Activated naive CD4-positive, alpha-beta T cell treated with anti-CD3 and anti-CD28 coated beads for 36 hours (primary cell): ENCODE data around the gene CA7. TPM values are rescaled to one million over a fixed set of nuclear protein-coding genes. Genes with fewer than 3 reads are reported as not detected.
"Not testable (repeated sequence)": the region's sequence is repeated elsewhere in the genome, so short reads cannot be mapped to it uniquely, and the experiment has no call there.

ENCODE experiments used
- CTCF ChIA-PET: fragments of 350-600 bp; sonication (Branson Sonifier 250); formaldehyde crosslinking; loops from one replicate; lab custom pipeline; 2021; ENCODE audit warnings: antibody characterized with exemption; lab: Charles Lee
- DNase-seq: peaks from one replicate; pipeline ENCODE4 v3.0.0-alpha.2; 2020
- H3K27ac Mint-ChIP-seq: one replicate; pipeline ENCODE4 v1.8.0; 2021; ENCODE audit warnings: mild to moderate bottlenecking, mixed read lengths
- H3K27me3 Mint-ChIP-seq: one replicate; pipeline ENCODE4 v1.8.0; 2021; ENCODE audit warnings: low read depth, mixed read lengths
- H3K36me3 Mint-ChIP-seq: one replicate; pipeline ENCODE4 v1.8.0; 2021; ENCODE audit warnings: low read depth, mixed read lengths
- H3K4me1 Mint-ChIP-seq: one replicate; pipeline ENCODE4 v1.8.0; 2021; ENCODE audit warnings: low read depth, mixed read lengths
- H3K4me3 Mint-ChIP-seq: one replicate; pipeline ENCODE4 v1.8.0; 2021; ENCODE audit warnings: mild to moderate bottlenecking, moderate library complexity, mixed read lengths
- H3K9me3 Mint-ChIP-seq: one replicate; pipeline ENCODE4 v1.8.0; 2021; ENCODE audit warnings: mixed read lengths
- intact Hi-C: fragments of 100-400 bp; cut with micrococcal nuclease; formaldehyde crosslinking; loops from one replicate; pipeline ENCODE4 v1.15.1; 2023
- total RNA-seq, 2 experiments: library from RNA; stranded (reverse); gene quantifications; one replicate each; pipeline ENCODE4 v1.2.3, GENCODE V29; 2021

The CA7 gene
- total RNA-seq, 2 experiments from 2014 or later = not detected

DNA sequence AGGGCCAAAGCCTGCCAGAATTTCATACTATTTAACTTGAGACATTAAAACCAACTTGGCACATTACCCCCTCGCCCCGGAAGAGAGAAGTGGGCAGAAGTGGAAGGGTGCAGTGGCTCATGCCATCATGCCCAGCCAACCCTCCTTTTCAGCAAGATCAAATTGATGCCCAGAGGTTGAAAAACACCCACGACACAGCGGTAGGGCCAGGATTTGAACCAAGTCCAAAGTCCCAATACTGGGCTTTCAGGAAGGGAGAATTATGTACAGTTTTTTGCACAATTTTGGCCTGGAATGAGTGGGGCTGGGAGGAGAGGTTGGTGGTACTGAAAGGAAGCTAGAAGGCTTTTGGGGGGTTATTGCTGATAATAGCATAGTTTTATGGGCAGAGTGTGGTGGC is 47.1 kb downstream of the CA7 start:
- DNase-seq = no peak
- H3K27me3 Mint-ChIP-seq = no peaks in the 10 kb centered on the region
- no peaks in the 10 kb centered on the region for H3K9me3 Mint-ChIP-seq
- CTCF ChIA-PET = interaction anchor here (1.6 to 6.9 kb wide), 4 partner anchors 19 to 61 kb away, joined by 4 to 44 read pairs (median 6); partner anchors contain the start of gene NAE1
- peaks cover 25% of the 10 kb centered on the region for H3K4me1 Mint-ChIP-seq
- H3K36me3 Mint-ChIP-seq = peaks cover 16% of the 10 kb centered on the region
- no peak overlapping the region for H3K4me3 Mint-ChIP-seq
- intact Hi-C loops = no loop called here
- H3K27ac Mint-ChIP-seq = no peak overlapping the region

DNA sequence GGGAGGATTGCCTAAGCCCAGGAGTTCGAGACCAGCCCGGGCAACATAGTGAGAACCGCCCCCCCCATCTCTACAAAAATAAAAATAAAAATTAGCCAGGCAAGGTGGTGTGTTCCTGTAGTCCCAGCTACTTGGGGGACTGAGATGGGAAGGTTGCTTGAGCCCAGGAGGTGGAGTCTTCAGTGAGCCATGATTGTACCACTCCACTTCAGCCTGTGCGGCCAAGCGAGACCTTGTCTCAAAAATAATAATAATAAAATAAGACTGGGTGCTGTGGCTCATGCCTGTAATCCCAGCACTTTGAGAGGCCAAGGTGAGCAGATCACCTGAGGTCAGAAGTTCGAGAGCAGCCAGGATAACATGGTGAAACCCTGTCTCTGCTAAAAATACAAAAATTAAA is 47.6 kb downstream of the CA7 start:
- H3K27ac Mint-ChIP-seq = no peak overlapping the region
- H3K9me3 Mint-ChIP-seq = no peaks in the 10 kb centered on the region
- CTCF ChIA-PET = interaction anchor here (0.9 to 6.9 kb wide), 9 partner anchors 10 to 61 kb away, joined by 3 to 44 read pairs (median 6); partner anchors contain the start of genes NAE1 and PDP2
- peaks cover 23% of the 10 kb centered on the region for H3K4me1 Mint-ChIP-seq
- H3K36me3 Mint-ChIP-seq = peaks cover 12% of the 10 kb centered on the region
- DNase-seq = no peak
- intact Hi-C loops = no loop called here
- H3K27me3 Mint-ChIP-seq = no peaks in the 10 kb centered on the region
- no peak overlapping the region for H3K4me3 Mint-ChIP-seq

DNA sequence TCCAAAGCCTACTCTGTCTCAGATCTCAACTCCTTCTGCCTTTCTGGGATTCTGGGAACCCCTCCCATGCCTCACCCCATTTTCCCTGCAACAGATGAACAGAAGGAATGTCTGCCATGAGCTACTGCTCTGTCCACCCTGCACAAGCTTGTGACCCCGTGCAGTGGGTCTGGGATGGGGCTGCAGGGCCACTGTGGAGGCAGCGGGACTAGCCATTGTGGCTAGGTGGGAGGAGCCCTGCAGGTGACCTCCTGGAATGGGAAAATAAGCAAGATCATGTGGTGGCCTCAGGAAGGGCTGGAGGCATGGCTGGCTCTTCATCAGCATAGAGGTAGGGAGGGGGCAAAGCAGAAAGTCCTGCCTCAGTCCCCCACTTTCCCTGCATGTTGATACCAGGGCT is 49.8 kb downstream of the CA7 start:
- H3K27ac Mint-ChIP-seq = no peak overlapping the region
- CTCF ChIA-PET = interaction anchor here (1.2 to 6.9 kb wide), 6 partner anchors 11 to 258 kb away, joined by 3 to 44 read pairs (median 8); partner anchors contain the start of gene PDP2
- H3K4me1 Mint-ChIP-seq = peaks cover 8% of the 10 kb centered on the region
- peaks cover 3% of the 10 kb centered on the region for H3K36me3 Mint-ChIP-seq
- DNase-seq = no peak
- no peaks in the 10 kb centered on the region for H3K27me3 Mint-ChIP-seq
- H3K9me3 Mint-ChIP-seq = no peaks in the 10 kb centered on the region
- H3K4me3 Mint-ChIP-seq = no peak overlapping the region
- intact Hi-C loops = loop anchor here (2.0 kb wide), 3 partner anchors 53 to 121 kb away; no protein-coding TSS in a partner anchor

DNA sequence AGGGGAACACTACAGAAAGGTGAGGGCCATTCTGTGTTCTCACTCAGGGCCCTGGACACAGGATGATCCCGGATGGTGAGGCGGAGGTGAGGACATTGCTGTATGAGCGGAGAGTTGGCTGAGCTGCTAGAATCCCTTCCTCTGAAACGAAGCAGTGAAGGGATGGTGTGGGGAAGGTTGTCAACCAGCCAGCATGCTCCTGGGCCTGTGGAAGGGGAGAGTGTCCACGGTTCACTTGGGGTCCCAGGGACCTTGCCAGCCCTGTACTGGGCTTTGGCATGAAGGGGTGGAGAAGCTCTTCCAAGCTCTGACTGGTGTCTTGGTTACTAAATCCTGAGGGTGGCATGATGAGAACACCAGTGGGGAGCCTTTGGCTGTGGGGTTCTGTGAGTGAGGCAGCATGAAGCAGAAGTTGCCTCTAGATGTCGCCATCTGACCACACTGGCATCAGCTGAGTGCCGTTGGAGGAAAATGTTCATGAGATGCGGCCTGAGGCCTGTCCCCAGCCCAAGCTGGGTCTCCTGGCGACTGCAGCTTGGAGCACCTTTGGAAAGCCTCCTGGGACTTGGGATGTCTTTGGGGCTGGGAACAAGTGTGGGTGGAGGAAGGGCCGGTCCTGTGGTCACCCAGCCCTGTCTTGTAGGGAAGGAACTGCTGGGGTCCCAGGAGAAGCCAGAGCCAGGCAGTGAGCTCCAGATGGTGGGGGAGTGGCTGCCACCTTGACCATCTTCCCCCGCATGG is 50.9 kb downstream of the CA7 start:
- CTCF ChIA-PET = interaction anchor here (0.6 to 6.9 kb wide), 14 partner anchors 10 to 172 kb away, joined by 3 to 44 read pairs (median 4); partner anchors contain the start of genes CDH16 and PDP2
- H3K27ac Mint-ChIP-seq = no peak overlapping the region
- intact Hi-C loops = loop anchor here (1.0 to 2.0 kb wide), 4 partner anchors 33 to 120 kb away; no protein-coding TSS in a partner anchor

DNA sequence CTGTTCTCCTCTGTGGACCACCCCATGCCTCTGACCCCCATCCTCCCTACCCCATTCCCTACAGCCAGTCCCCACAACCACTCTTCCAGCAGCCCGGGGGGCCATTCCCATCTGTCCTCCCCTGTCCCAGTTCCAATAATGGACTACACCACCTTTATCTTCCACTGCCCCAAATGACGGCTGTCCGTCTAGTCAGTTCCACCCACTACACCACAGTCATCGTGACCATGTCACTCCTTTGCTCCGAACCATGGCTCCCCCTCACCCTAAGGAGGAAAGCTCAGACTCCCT is 51.4 kb downstream of the CA7 start:
- H3K4me3 Mint-ChIP-seq = no peak overlapping the region
- DNase-seq = no peak
- CTCF ChIA-PET = interaction anchor here (0.6 to 6.9 kb wide), 12 partner anchors 9 to 158 kb away, joined by 3 to 44 read pairs (median 4); partner anchors contain the start of genes CDH16 and PDP2
- H3K4me1 Mint-ChIP-seq = peaks cover 8% of the 10 kb centered on the region
- no peaks in the 10 kb centered on the region for H3K27me3 Mint-ChIP-seq
- intact Hi-C loops = loop anchor here (1.0 to 2.0 kb wide), 4 partner anchors 33 to 119 kb away; no protein-coding TSS in a partner anchor
- H3K27ac Mint-ChIP-seq = no peak overlapping the region
- peaks cover 3% of the 10 kb centered on the region for H3K36me3 Mint-ChIP-seq
- H3K9me3 Mint-ChIP-seq = no peaks in the 10 kb centered on the region

More for the DNA sequence above, 50.9 kb downstream of the CA7 start:
- Mint-ChIP-seq H3K27me3 (no peaks in the 10 kb centered on the region), H3K9me3 (no peaks in the 10 kb centered on the region), H3K4me1 (peaks cover 8% of the 10 kb centered on the region), H3K4me3 (no peak overlapping the region), H3K36me3 (peaks cover 3% of the 10 kb centered on the region)
- peak; percentile 81 for DNase-seq

DNA sequence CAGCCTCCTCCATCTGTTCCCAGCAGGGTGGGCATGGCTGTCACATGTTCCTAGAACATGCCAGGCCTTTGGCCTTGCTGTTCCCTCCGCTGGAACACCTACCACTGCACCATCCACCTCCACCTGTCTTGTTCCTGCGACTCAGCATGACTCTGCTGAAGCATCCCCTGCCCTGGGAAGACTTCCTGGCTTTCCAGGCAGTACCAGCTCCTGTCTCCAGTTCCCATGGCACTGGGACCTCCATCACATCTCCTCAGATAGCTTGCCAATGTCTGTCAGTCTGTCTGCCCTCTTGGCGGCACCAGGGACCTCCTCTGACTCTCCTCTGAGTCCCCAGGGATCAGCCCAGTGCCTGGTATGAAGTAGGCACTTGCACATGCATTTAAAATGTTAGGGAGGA is 51.8 kb downstream of the CA7 start:
- no peaks in the 10 kb centered on the region for H3K9me3 Mint-ChIP-seq
- no peak for DNase-seq
- intact Hi-C loops = loop anchor here (1.0 to 2.0 kb wide), 4 partner anchors 32 to 119 kb away; no protein-coding TSS in a partner anchor
- H3K27ac Mint-ChIP-seq = no peak overlapping the region
- no peaks in the 10 kb centered on the region for H3K27me3 Mint-ChIP-seq
- peaks cover 3% of the 10 kb centered on the region for H3K36me3 Mint-ChIP-seq
- no peak overlapping the region for H3K4me3 Mint-ChIP-seq
- H3K4me1 Mint-ChIP-seq = peaks cover 8% of the 10 kb centered on the region
- CTCF ChIA-PET = interaction anchor here (0.6 to 6.9 kb wide), 7 partner anchors 9 to 57 kb away, joined by 3 to 44 read pairs (median 6); partner anchors contain the start of gene CDH16

DNA sequence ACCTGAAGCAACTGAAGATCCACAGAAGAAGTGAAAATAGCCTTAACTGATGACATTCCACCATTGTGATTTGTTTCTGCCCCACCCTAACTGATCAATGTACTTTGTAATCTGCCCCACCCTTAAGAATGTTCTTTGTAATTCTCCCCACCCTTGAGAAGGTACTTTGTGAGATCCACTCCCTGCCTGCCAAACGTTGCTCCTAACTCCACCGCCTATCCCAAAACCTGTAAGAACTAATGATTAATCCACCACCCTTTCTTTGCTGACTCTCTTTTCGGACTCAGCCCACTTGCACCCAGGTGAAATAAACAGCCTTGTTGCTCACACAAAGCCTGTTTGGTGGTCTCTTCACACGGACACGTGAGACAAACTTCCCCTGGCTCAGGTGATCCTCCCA is 52.5 kb downstream of the CA7 start:
- H3K36me3 Mint-ChIP-seq, H3K27me3 Mint-ChIP-seq, DNase-seq, H3K4me1 Mint-ChIP-seq, H3K9me3 Mint-ChIP-seq, H3K4me3 Mint-ChIP-seq, H3K27ac Mint-ChIP-seq, intact Hi-C loops: not testable (repeated sequence)
- CTCF ChIA-PET = interaction anchor here (0.6 to 6.9 kb wide), 5 partner anchors 11 to 122 kb away, joined by 3 to 44 read pairs (median 4); no protein-coding TSS in a partner anchor

DNA sequence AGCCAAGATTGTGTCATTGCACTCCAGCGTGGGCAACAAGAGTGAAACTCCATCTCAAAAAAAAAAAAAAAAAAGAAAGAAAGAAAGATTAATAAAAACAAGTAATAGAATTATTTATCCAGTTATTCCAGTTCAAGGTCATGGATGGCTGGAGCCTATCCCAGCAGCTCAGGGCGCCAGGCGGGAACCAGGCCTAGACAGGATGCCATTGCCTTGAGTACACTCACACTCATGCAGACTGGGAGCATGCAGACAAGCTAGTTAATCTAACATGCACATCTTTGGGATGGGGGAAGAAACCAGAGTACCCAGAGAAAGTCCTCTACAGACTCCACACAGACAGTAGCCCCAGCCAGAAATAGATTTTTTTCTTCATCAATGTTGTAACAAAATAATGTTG is 54.0 kb downstream of the CA7 start:
- H3K9me3 Mint-ChIP-seq = no peaks in the 10 kb centered on the region
- H3K4me1 Mint-ChIP-seq = peaks cover under 1% of the 10 kb centered on the region
- H3K36me3 Mint-ChIP-seq = peaks cover under 1% of the 10 kb centered on the region
- H3K27ac Mint-ChIP-seq = no peak overlapping the region
- no peak overlapping the region for H3K4me3 Mint-ChIP-seq
- DNase-seq = no peak
- CTCF ChIA-PET = interaction anchor here (1.0 kb wide), 1 partner anchor 18 kb away, joined by 3 read pairs; the partner anchor contains the start of gene PDP2
- intact Hi-C loops = no loop called here
- no peaks in the 10 kb centered on the region for H3K27me3 Mint-ChIP-seq

DNA sequence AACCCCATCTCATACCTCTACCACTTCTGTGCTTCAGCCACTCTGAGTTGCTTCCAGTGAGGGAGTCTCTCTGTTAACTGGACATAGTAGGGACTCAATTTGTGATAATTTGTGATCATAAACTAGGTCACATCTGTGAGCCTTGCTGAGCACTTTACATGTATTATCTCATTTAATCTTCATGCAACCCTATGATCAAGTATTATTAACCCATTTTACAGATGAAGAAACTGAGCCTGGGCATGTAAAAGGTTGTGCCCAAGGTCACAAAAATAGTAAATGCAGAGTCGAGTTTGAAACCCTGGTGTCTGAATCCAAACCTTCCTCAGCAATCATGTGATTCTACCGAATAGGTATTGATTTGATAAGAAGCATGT is 54.7 kb downstream of the CA7 start:
- Mint-ChIP-seq H3K36me3 (no peaks in the 10 kb centered on the region), H3K27me3 (no peaks in the 10 kb centered on the region), H3K27ac (no peak overlapping the region), H3K4me3 (no peak overlapping the region), H3K9me3 (no peaks in the 10 kb centered on the region), H3K4me1 (no peaks in the 10 kb centered on the region)
- no peak for DNase-seq
- CTCF ChIA-PET = interaction anchor here (1.0 kb wide), 1 partner anchor 19 kb away, joined by 3 read pairs; the partner anchor contains the start of gene PDP2
- intact Hi-C loops = no loop called here

DNA sequence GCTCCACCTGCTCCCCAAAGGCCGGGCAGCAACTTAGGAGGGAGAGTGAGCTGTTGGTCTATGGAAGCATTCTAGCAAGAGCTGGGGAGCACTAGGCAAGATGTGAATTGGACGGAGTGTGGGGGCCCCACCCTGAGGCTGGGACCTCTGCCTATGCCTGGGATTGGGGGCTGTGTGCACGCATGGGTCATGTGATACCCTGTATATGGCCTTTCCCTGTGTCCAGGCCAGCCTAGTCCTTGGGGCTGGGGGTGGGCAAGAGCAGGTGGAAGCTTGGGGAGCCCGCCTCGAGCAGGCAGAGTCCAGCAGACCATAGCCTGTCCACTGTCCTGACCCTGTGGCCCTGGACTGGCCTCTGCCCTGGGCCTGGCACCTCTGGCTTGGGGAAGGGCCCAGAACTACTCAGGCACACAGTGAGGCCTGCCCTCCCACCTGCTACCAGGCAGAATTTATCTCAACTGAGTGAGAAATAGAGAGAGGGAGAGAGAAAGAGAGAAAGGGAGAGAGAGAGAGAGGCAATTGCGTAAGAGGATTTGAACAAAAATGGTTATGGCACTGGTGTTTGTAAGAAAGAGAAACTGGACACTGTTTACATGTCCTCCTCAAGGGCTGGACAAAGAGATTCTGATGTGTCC is 55.2 kb downstream of the CA7 start:
- CTCF ChIA-PET = no interaction called here
- Mint-ChIP-seq H3K36me3 (no peaks in the 10 kb centered on the region), H3K27ac (no peak overlapping the region), H3K9me3 (no peaks in the 10 kb centered on the region), H3K27me3 (no peaks in the 10 kb centered on the region), H3K4me1 (no peaks in the 10 kb centered on the region), H3K4me3 (no peak overlapping the region)
- intact Hi-C loops = no loop called here
- no peak for DNase-seq

DNA sequence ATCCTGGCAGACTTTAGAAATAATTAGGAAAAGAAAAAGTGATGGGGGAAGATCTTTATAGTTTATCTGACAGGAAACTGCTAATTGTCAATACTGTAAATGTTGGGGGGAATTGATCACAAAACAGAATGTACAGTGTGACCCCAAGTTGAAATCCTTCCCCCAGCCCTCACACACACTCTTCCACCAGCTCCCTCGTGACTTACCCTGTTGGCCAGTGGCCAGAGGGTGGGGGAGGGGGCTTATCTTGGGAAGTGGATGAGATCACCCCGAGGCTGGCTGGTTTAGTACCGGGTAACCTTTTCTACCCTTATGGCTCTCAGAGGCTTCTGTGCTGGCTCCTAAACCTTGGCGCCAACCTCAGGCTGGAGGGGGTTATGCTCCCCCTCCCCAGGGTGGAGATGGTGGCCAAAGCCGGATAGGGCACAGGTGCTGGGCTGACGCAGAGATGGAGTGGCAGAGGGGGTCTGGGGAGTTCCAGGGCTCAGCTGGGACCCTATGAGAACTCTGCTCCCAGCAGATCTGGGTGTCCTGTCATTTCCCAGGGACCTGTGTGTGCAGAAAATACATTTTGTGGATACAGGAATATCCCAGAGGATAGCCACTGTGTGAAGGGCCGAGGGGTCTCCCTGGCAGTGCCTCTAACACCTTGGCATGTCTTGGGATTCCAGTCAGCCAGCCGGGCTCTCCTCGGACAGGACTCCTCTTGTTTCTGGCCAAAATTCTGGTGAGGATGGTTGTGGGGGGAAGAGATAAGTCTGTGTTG is 55.9 kb downstream of the CA7 start:
- no peak overlapping the region for H3K4me3 Mint-ChIP-seq
- H3K36me3 Mint-ChIP-seq = no peaks in the 10 kb centered on the region
- DNase-seq = no peak
- CTCF ChIA-PET = no interaction called here
- H3K27me3 Mint-ChIP-seq = no peaks in the 10 kb centered on the region
- H3K9me3 Mint-ChIP-seq = no peaks in the 10 kb centered on the region
- H3K4me1 Mint-ChIP-seq = no peaks in the 10 kb centered on the region
- intact Hi-C loops = no loop called here
- H3K27ac Mint-ChIP-seq = no peak overlapping the region
